Measurements from ENCODE around the gene FLOT1. TPM values are rescaled to one million over a fixed set of nuclear protein-coding genes. Genes with fewer than 3 reads are reported as not detected.

FLOT1 gene
- total and polyA plus RNA-seq, 2 of the 13 experiments (the other 11 are each of a cell fraction or from before 2014, with no cell fraction given) = 82.3 to 130 TPM

GRCh38 chr6:30742316-30743098 is at the start of gene FLOT1 (continued):
- TF ChIP-seq ZNF101 (CRISPR knock-in tag; IDR thresholded peaks at IDR 0.05; ENCODE audit: borderline replicate concordance, low read depth) (peak; percentile 54; the same call in 1 of the 2 replicates), PHF21A (CRISPR knock-in tag; IDR thresholded peaks at IDR 0.05) (peak; percentile 87), ZSCAN29 (CRISPR knock-in tag; conservative IDR thresholded peaks at IDR 0.05) (peak; percentile 70; the same call in 1 of the 2 replicates), ZNF225 (CRISPR knock-in tag; IDR thresholded peaks at IDR 0.05) (peak; percentile 49; the same call in 1 of the 2 replicates), ZKSCAN8 (CRISPR knock-in tag; IDR thresholded peaks at IDR 0.05; ENCODE audit: borderline replicate concordance) (peak; percentile 93), ZNF639 (CRISPR knock-in tag; conservative IDR thresholded peaks at IDR 0.05) (peak; percentile 47; the same call in 1 of the 2 replicates), ZBTB1 (CRISPR knock-in tag; IDR thresholded peaks at IDR 0.05; ENCODE audit: borderline replicate concordance) (no peak; the same call in 1 of the 2 replicates), NR1H2 (CRISPR knock-in tag; IDR thresholded peaks at IDR 0.05; ENCODE audit: borderline replicate concordance, low read depth) (peak; percentile 61; the same call in 1 of the 2 replicates), MIER2 (CRISPR knock-in tag; IDR thresholded peaks at IDR 0.05) (peak; percentile 85), TOE1 (CRISPR knock-in tag; IDR thresholded peaks at IDR 0.05) (peak; percentile 79; the same call in 1 of the 2 replicates), ZNF557 (CRISPR knock-in tag; IDR thresholded peaks at IDR 0.05) (peak; percentile 88; the same call in 1 of the 2 replicates), PAXIP1 (CRISPR knock-in tag; conservative IDR thresholded peaks at IDR 0.05) (peak; percentile 78), RELA (CRISPR knock-in tag; IDR thresholded peaks at IDR 0.05) (peak; percentile 89), SRSF4 (IDR thresholded peaks at IDR 0.05; ENCODE audit: low read depth, low read length, poor library complexity, severe bottlenecking) (peak; percentile 100), GATA4 (IDR thresholded peaks at IDR 0.05; ENCODE audit: borderline replicate concordance, low read depth) (peak; percentile 82), ZNF205 (CRISPR knock-in tag; IDR thresholded peaks at IDR 0.05) (peak; percentile 88), LBX2 (CRISPR knock-in tag; IDR thresholded peaks at IDR 0.05; ENCODE audit: borderline replicate concordance) (no peak; the same call in 1 of the 2 replicates)
- TF ChIP-seq, protein P1, sequence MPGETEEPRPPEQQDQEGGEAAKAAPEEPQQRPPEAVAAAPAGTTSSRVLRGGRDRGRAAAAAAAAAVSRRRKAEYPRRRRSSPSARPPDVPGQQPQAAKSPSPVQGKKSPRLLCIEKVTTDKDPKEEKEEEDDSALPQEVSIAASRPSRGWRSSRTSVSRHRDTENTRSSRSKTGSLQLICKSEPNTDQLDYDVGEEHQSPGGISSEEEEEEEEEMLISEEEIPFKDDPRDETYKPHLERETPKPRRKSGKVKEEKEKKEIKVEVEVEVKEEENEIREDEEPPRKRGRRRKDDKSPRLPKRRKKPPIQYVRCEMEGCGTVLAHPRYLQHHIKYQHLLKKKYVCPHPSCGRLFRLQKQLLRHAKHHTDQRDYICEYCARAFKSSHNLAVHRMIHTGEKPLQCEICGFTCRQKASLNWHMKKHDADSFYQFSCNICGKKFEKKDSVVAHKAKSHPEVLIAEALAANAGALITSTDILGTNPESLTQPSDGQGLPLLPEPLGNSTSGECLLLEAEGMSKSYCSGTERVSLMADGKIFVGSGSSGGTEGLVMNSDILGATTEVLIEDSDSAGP (CRISPR knock-in tag; IDR thresholded peaks at IDR 0.05; ENCODE audit: borderline replicate concordance) = peak; percentile 97
